HepG2 (cell line): Measurements from ENCODE around the gene TBX3. TPM values are rescaled to one million over a fixed set of nuclear protein-coding genes. Genes with fewer than 3 reads are reported as not detected.

Experiments used
- ATAC-seq: fragments of 200-7000 bp; cut with Tn5 transposase; 3 replicates; pipeline ENCODE4 v1.9.1; 2020; ENCODE audit warnings: mild to moderate bottlenecking, moderate library complexity
- BruUV-seq: library from RNA; stranded (reverse); fragments of 400-500 nt; replicated peaks from 2 replicates; lab custom pipeline; 2021; lab: Mats Ljungman, UMichigan
- CTCF ChIA-PET: fragments of 300-600 bp; formaldehyde crosslinking; extraction: SDS; loops from one replicate; lab custom pipeline; 2021; ENCODE audit warnings: low total read pairs, inconsistent platforms, low intra/inter-chr PET ratio; lab: Yijun Ruan, JAX
- POLR2A ChIA-PET: fragments of 350-600 bp; sonication (Branson Sonifier 250); formaldehyde crosslinking; loops from one replicate; lab custom pipeline; 2020; ENCODE audit warnings: antibody characterized with exemption, inconsistent platforms; lab: Yijun Ruan, JAX
- DNase-seq: peaks from one replicate; pipeline ENCODE4 v3.0.0-alpha.2; 2015; ENCODE audit warnings: low spot score
- FAIRE-seq: peaks from 3 replicates; lab custom pipeline; 2011; peaks lifted over from hg19 to GRCh38; lab: Jason Lieb, UNC
- H2AFZ ChIP-seq: one replicate; pipeline ENCODE4 v1.6.1; 2011; ENCODE audit warnings: low read length, inconsistent platforms
- H3K27ac ChIP-seq: fragments of 300-600 bp; 3 replicates; pipeline ENCODE4 v1.8.0; 2011; ENCODE audit warnings: mixed run types, mild to moderate bottlenecking, mixed read lengths, low read length, inconsistent platforms; ENCODE audit not compliant: insufficient read depth; ENCODE audit errors: extremely low read length
- H3K27me3 ChIP-seq, 2 experiments: fragments of 200-600 bp in 1 of 2; 2 replicates in 1 of 2; 3 replicates in 1 of 2; pipeline versions ENCODE4 v1.6.0 to v1.8.0; 2011; ENCODE audit warnings: low read length in 2 of 2, mild to moderate bottlenecking in 2 of 2, moderate library complexity in 2 of 2, inconsistent platforms in 1 of 2; ENCODE audit not compliant: insufficient read depth in 2 of 2, control insufficient read depth in 1 of 2
- H3K36me3 ChIP-seq, 2 experiments: fragments of 200-600 bp in 1 of 2; replicated peaks in 1 of 2; 2 replicates in 1 of 2; 3 replicates in 1 of 2; pipeline versions ENCODE4 v1.5.1 to v1.8.0; 2011; ENCODE audit warnings: low read length in 2 of 2, inconsistent platforms in 1 of 2; ENCODE audit not compliant: insufficient read depth in 2 of 2, control insufficient read depth in 1 of 2
- H3K4me1 ChIP-seq: 2 replicates; pipeline ENCODE4 v1.5.1; 2012; ENCODE audit warnings: low read length, inconsistent platforms; ENCODE audit not compliant: insufficient read depth
- H3K4me2 ChIP-seq: 2 replicates; pipeline ENCODE4 v1.6.0; 2011; ENCODE audit warnings: low read depth, low read length, inconsistent platforms
- H3K4me3 ChIP-seq, 3 experiments: fragments of 200-600 bp in 1 of 3; sonication (generic), shearing (Covaris generic) in 1 of 3; replicated peaks in 1 of 3; 2 replicates each; pipeline ENCODE4 v1.5.1; 2011 to 2016; ENCODE audit warnings: low read length in 3 of 3, inconsistent platforms in 2 of 3, low read depth in 2 of 3, mild to moderate bottlenecking in 2 of 3, control low read depth in 1 of 3, mixed read lengths in 1 of 3; ENCODE audit not compliant: insufficient read depth in 1 of 3
- H3K79me2 ChIP-seq: one replicate; pipeline ENCODE4 v1.6.1; 2011; ENCODE audit warnings: low read length, inconsistent platforms; ENCODE audit not compliant: insufficient read depth
- H3K9ac ChIP-seq: 2 replicates; pipeline ENCODE4 v1.6.0; 2011; ENCODE audit warnings: mild to moderate bottlenecking, low read depth, low read length, inconsistent platforms; ENCODE audit not compliant: insufficient read depth
- H3K9me3 ChIP-seq: 2 replicates; pipeline ENCODE4 v1.5.1; 2012; ENCODE audit warnings: mild to moderate bottlenecking, low read length
- H4K20me1 ChIP-seq: 2 replicates; pipeline ENCODE4 v1.6.0; 2011; ENCODE audit warnings: inconsistent platforms, mild to moderate bottlenecking, low read length, moderate library complexity; ENCODE audit not compliant: insufficient read depth
- HNRNPUL1 ChIP-seq: fragments of 200-400 bp; formaldehyde crosslinking; IDR thresholded peaks from 2 replicates; pipeline ENCODE4 v1.6.1; 2017; ENCODE audit warnings: low read depth, mild to moderate bottlenecking, low read length, moderate library complexity
- TARDBP ChIP-seq: sonication (generic); formaldehyde crosslinking; IDR thresholded peaks from 2 replicates; pipeline ENCODE4 v1.8.0; 2022; ENCODE audit warnings: mild to moderate bottlenecking, missing genetic modification reagents
- XBP1 ChIP-seq: sonication (generic); formaldehyde crosslinking; IDR thresholded peaks from 2 replicates; pipeline ENCODE4 v1.5.0; 2020; ENCODE audit warnings: missing genetic modification reagents
- ZFX ChIP-seq: sonication (generic); formaldehyde crosslinking; IDR thresholded peaks from 2 replicates; pipeline ENCODE4 v1.4.0; 2020; ENCODE audit warnings: mild to moderate bottlenecking, low read depth, missing genetic modification reagents, moderate library complexity
- ZNF552 ChIP-seq: sonication (generic); formaldehyde crosslinking; IDR thresholded peaks from 2 replicates; pipeline ENCODE4 v1.9.0; 2022; ENCODE audit warnings: missing genetic modification reagents, mild to moderate bottlenecking, borderline replicate concordance
- ZNF557 ChIP-seq: sonication (generic); formaldehyde crosslinking; IDR thresholded peaks from 2 replicates; pipeline ENCODE4 v1.4.0; 2020; ENCODE audit warnings: missing genetic modification reagents
- ZNF850 ChIP-seq: sonication (generic); formaldehyde crosslinking; conservative IDR thresholded peaks from 2 replicates; pipeline ENCODE4 v1.9.0; 2021; ENCODE audit warnings: mild to moderate bottlenecking, missing genetic modification reagents
- ZNF878 ChIP-seq: sonication (generic); formaldehyde crosslinking; IDR thresholded peaks from 2 replicates; pipeline ENCODE4 v1.8.1; 2023; ENCODE audit warnings: mild to moderate bottlenecking, missing genetic modification reagents, moderate library complexity
- WGBS: methylation state at CpG from one replicate; pipeline ENCODE4 v1.1.6; 2017; ENCODE audit warnings: low lambda C conversion rate; 5-methylcytosine and 5-hydroxymethylcytosine counted together
- in situ Hi-C: cut with HindIII; loops from 2 replicates; pipeline ENCODE4 v1.10.0; 2017; ENCODE audit warnings: low pct_unique_long_range_greater_than_20kb; ENCODE audit not compliant: extremely low pct_ligation_motif_present
- intact Hi-C: fragments of 100-400 bp; cut with micrococcal nuclease; formaldehyde crosslinking; loops from one replicate; pipeline ENCODE4 v1.10.0; 2022; ENCODE audit not compliant: unreplicated experiment
- polyA plus RNA-seq, 8 experiments: library from polyadenylated mRNA; depleted of rRNA in 3 of 8; stranded (reverse) in 7 of 8; unstranded in 1 of 8; fragments of >200 nt; fragmentation: Illumina TruSeq in 4 of 8; extraction: Trizol in 4 of 8; gene quantifications; 2 replicates each; pipeline versions ENCODE4 v1.2.1 to v1.2.3, GENCODE V29; 2011 to 2016; ENCODE audit warnings: low read depth in 4 of 8, missing spikeins in 1 of 8, mixed read lengths in 1 of 8; ENCODE audit not compliant: insufficient read depth in 1 of 8
- total RNA-seq, 5 experiments: library from RNA; depleted of rRNA; stranded (reverse); fragments of >200 nt; fragmentation: Illumina TruSeq; extraction: Trizol; gene quantifications; 2 replicates each; pipeline ENCODE4 v1.2.3, GENCODE V29; 2016; ENCODE audit warnings: low read depth in 1 of 5
- TF ChIP-seq, protein P1 (sequence below): sonication (generic); formaldehyde crosslinking; IDR thresholded peaks from 2 replicates; pipeline ENCODE4 v1.4.0; 2020; ENCODE audit warnings: mild to moderate bottlenecking, missing genetic modification reagents
- TF ChIP-seq, protein P2 (sequence below): sonication (generic); formaldehyde crosslinking; IDR thresholded peaks from 2 replicates; pipeline ENCODE4 v1.5.0; 2020; ENCODE audit warnings: missing genetic modification reagents, mild to moderate bottlenecking, borderline replicate concordance

TBX3 gene
- total and polyA plus RNA-seq, 2 of the 13 experiments (the other 11 are each of a cell fraction or from before 2014, with no cell fraction given), result 27.1 to 42.4 TPM

DNA sequence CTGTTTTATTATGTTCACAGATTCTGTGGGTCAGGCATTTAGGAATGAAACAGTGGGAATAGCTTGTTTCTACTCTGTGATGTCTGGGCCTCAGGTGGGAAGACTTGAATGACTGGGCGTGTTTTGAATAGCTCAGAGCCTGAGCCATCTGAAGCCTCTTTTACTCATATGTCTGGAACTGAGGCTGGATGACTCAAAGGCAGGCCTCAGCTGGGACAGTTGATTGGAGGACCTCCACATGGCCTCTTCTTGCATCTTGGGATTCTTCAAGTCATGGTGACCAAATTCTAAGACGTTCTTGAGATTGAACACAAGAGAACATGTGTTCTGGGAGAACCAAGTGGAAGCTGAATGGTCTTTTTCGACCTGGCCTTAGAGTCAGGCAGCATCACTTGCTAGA is 45.8 kb upstream of the TBX3 start:
- no peak overlapping the region for H3K4me2 ChIP-seq
- ChIA-PET POLR2A (no interaction called here), CTCF (no interaction called here)

DNA sequence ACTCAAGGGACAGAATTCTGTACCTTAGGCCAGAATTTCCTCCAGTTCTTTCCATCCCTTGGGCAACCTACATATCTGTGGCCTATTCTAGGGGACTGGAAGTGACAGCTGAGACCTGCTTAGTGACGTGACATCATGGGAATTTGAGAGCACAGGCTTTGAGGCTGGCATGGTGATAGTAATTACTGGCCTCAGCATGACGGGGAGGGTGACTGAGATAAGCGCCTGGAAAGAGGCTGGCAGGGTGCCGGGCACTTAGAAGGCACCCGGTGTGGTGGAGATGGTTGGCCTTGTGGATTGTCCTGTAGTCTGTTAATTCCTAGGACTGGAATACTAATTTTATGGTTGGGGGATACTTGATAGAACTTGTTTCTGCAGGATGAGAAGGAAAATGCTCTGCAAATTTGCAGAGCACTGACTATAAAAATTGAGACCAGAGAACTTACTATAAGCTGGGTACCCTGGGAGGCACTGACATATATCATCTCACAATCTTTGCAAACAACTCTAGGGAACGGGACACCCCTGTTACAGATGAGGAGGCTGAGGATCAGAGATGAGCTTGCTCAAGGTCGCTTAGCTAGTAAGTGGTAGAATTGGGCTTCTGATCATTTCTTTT is 42.2 kb upstream of the TBX3 start:
- no peaks in the 10 kb centered on the region for H3K9me3 ChIP-seq
- no peaks in the 10 kb centered on the region for H3K36me3 ChIP-seq
- POLR2A ChIA-PET, result interaction anchor here (2.0 kb wide), 1 partner anchor 42 kb away, joined by 8 read pairs; the partner anchor contains the start of gene TBX3
- H3K4me2 ChIP-seq, result no peak overlapping the region
- WGBS, result 79% methylated on average over 7 of the region's 7 CpGs
- H3K27ac ChIP-seq, result no peak overlapping the region
- no peak overlapping the region for H2AFZ ChIP-seq
- FAIRE-seq, result no peak
- intact Hi-C loops, result no loop called here
- H3K27me3 ChIP-seq, result no peaks in the 10 kb centered on the region
- ATAC-seq, result no peak
- BruUV-seq, result no TSS peak
- H3K9ac ChIP-seq, result no peak overlapping the region
- no peaks in the 10 kb centered on the region for H3K4me1 ChIP-seq
- H3K79me2 ChIP-seq, result no peaks in the 10 kb centered on the region
- no peak overlapping the region for H3K4me3 ChIP-seq
- DNase-seq, result no peak
- in situ Hi-C loops, result no loop called here
- CTCF ChIA-PET, result no interaction called here
- H4K20me1 ChIP-seq, result no peaks in the 10 kb centered on the region
- TF ChIP-seq, protein P1, sequence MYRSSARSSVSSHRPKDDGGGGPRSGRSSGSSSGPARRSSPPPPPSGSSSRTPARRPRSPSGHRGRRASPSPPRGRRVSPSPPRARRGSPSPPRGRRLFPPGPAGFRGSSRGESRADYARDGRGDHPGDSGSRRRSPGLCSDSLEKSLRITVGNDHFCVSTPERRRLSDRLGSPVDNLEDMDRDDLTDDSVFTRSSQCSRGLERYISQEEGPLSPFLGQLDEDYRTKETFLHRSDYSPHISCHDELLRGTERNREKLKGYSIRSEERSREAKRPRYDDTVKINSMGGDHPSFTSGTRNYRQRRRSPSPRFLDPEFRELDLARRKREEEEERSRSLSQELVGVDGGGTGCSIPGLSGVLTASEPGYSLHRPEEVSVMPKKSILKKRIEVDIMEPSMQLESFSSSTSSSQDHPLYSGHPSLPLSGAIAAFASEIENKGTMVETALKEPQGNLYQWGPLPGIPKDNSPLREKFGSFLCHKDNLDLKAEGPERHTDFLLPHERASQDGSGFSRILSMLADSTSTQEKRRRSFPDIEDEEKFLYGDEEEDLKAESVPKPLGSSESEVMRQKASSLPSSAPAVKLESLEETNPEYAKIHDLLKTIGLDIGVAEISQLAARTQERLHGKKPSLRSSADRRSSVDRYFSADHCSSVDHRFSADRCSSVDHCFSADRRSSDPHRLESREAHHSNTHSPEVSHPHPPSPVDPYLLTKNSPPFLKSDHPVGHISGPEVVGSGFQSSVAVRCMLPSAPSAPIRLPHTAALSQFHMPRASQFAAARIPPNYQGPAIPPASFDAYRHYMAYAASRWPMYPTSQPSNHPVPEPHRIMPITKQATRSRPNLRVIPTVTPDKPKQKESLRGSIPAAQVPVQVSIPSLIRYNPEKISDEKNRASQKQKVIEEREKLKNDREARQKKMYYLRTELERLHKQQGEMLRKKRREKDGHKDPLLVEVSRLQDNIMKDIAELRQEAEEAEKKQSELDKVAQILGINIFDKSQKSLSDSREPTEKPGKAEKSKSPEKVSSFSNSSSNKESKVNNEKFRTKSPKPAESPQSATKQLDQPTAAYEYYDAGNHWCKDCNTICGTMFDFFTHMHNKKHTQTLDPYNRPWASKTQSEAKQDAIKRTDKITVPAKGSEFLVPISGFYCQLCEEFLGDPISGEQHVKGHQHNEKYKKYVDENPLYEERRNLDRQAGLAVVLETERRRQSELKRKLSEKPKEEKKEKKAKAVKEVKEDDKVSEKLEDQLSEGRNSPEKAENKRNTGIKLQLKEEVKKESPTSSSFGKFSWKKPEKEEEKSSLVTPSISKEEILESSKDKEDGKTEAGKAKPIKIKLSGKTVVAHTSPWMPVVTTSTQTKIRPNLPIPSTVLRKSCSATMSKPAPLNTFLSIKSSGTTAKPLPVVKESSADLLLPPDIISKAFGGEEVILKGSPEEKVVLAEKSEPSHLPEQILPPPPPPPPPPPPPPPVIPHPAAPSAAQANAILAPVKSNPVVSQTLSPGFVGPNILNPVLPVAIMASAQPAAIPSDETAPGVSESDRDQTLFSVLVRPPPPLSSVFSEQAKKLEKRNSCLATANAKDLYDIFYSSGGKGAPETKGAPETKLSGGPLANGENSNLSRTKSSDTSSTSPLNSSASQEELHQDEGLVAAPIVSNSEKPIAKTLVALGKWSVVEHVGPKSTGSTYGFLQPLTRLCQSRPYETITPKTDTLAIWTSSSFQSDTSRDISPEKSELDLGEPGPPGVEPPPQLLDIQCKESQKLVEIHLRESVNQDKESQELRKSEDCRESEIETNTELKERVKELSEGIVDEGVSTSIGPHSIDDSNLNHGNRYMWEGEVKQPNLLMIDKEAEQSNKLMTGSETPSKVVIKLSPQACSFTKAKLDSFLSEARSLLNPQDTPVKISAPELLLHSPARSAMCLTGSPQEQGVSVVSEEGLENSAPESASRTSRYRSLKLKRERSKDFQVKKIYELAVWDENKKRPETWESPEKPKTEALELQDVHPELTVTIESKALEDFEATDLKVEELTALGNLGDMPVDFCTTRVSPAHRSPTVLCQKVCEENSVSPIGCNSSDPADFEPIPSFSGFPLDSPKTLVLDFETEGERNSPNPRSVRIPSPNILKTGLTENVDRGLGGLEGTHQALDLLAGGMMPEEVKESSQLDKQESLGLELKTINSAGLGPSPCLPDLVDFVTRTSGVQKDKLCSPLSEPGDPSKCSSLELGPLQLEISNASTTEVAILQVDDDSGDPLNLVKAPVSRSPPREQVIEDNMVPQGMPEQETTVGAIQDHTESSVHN (CRISPR knock-in tag), result no peak
- no peak for TF ChIP-seq ZFX
- no peak for TF ChIP-seq ZNF850
- TF ChIP-seq, protein P2, sequence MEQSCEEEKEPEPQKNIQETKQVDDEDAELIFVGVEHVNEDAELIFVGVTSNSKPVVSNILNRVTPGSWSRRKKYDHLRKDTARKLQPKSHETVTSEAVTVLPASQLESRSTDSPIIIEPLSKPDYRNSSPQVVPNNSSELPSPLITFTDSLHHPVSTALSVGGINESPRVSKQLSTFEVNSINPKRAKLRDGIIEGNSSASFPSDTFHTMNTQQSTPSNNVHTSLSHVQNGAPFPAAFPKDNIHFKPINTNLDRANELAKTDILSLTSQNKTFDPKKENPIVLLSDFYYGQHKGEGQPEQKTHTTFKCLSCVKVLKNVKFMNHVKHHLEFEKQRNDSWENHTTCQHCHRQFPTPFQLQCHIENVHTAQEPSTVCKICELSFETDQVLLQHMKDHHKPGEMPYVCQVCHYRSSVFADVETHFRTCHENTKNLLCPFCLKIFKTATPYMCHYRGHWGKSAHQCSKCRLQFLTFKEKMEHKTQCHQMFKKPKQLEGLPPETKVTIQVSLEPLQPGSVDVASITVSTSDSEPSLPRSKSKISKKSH (CRISPR knock-in tag), result no peak
- no peak for TF ChIP-seq ZNF878 (CRISPR knock-in tag)
- TF ChIP-seq TARDBP (CRISPR knock-in tag), result no peak
- no peak for TF ChIP-seq HNRNPUL1

More for the DNA sequence above, 45.8 kb upstream of the TBX3 start:
- Histone ChIP-seq H3K4me3 (no peak overlapping the region), H3K27ac (no peak overlapping the region), H3K9me3 (no peaks in the 10 kb centered on the region), H3K36me3 (no peaks in the 10 kb centered on the region), H2AFZ (no peak overlapping the region), H3K79me2 (no peaks in the 10 kb centered on the region), H3K27me3 (no peaks in the 10 kb centered on the region), H4K20me1 (no peaks in the 10 kb centered on the region), H3K4me1 (peaks cover 18% of the 10 kb centered on the region), H3K9ac (no peak overlapping the region)
- intact Hi-C loops, result no loop called here
- DNase-seq, result no peak
- TF ChIP-seq XBP1 (no peak), ZNF552 (CRISPR knock-in tag) (no peak), ZNF557 (CRISPR knock-in tag) (no peak)
- ATAC-seq, result no peak
- no peak for FAIRE-seq
- BruUV-seq, result no TSS peak
- in situ Hi-C loops, result no loop called here
- WGBS, result 47% methylated on average over 3 of the region's 3 CpGs
